CD4-positive, alpha-beta T cell treated with Interleukin-4 for 4 hours (primary cell): Measurements from ENCODE around the gene TAPT1.

Experiments used
- DNase-seq: peaks from one replicate; pipeline ENCODE4 v3.0.0-alpha.2; 2020

TAPT1 gene

GRCh38 chr4:16243285-16243684, 17.0 kb upstream of the TAPT1 start:
- DNase-seq, result no peak

- DNase-seq, result no peak
Observed at GRCh38 chr4:16240300-16240699, 14.0 kb upstream of the TAPT1 start.

- DNase-seq, result no peak
Observed at GRCh38 chr4:16239086-16239485, 12.8 kb upstream of the TAPT1 start.

- no peak for DNase-seq
Observed at GRCh38 chr4:16238327-16238726, 12.1 kb upstream of the TAPT1 start.

GRCh38 chr4:16237715-16238114, 11.4 kb upstream of the TAPT1 start:
- DNase-seq, result no peak

- no peak for DNase-seq
Observed at GRCh38 chr4:16236402-16237023, 10.2 kb upstream of the TAPT1 start.

GRCh38 chr4:16235209-16235608, 8.9 kb upstream of the TAPT1 start:
- DNase-seq, result no peak

- DNase-seq, result no peak
Observed at GRCh38 chr4:16233569-16234177, 7.4 kb upstream of the TAPT1 start.

- DNase-seq, result no peak
Observed at GRCh38 chr4:16231570-16232245, 5.4 kb upstream of the TAPT1 start.

- no peak for DNase-seq
Observed at GRCh38 chr4:16230308-16230707, 4.0 kb upstream of the TAPT1 start.

- no peak for DNase-seq
Observed at GRCh38 chr4:16229604-16230003, 3.3 kb upstream of the TAPT1 start.

GRCh38 chr4:16227462-16227868, 1.2 kb upstream of the TAPT1 start:
- DNase-seq, result no peak

- peak; percentile 8 for DNase-seq
Observed at GRCh38 chr4:16226816-16227461, 668 bp upstream of the TAPT1 start.

- peak; percentile 31 for DNase-seq
Observed at GRCh38 chr4:16225167-16225862, 956 bp downstream of the TAPT1 start.

GRCh38 chr4:16224264-16225166, 1.8 kb downstream of the TAPT1 start:
- DNase-seq, result no peak

- DNase-seq, result no peak
Observed at GRCh38 chr4:16222957-16223527, 3.2 kb downstream of the TAPT1 start.

- DNase-seq, result no peak
Observed at GRCh38 chr4:16218950-16219349, 7.3 kb downstream of the TAPT1 start.

GRCh38 chr4:16217300-16218051, 8.8 kb downstream of the TAPT1 start:
- DNase-seq, result no peak

- DNase-seq, result no peak
Observed at GRCh38 chr4:16213121-16213520, 13.2 kb downstream of the TAPT1 start.

- no peak for DNase-seq
Observed at GRCh38 chr4:16212138-16212782, 14.0 kb downstream of the TAPT1 start.

- no peak for DNase-seq
Observed at GRCh38 chr4:16207409-16207808, 18.9 kb downstream of the TAPT1 start.
